GM12865 (cell line): ENCODE results near the gene EIF2S3.
"Not testable (repeated sequence)": the region's sequence is repeated elsewhere in the genome, so short reads cannot be mapped to it uniquely, and the experiment has no call there.

Experiments
- DNase-seq: peaks from one replicate; pipeline ENCODE4 v3.0.0; 2010; ENCODE audit warnings: low read depth
- H3K4me3 ChIP-seq: 2 replicates; pipeline ENCODE4 v1.5.1; 2011; ENCODE audit warnings: mild to moderate bottlenecking, low read depth, low read length, control low read depth
- CTCF ChIP-seq: IDR thresholded peaks from 2 replicates; pipeline ENCODE4 v1.5.1; 2011; ENCODE audit warnings: low read length, control low read depth, low read depth, inconsistent platforms; ENCODE audit not compliant: insufficient read depth; ENCODE audit errors: missing control alignments

The EIF2S3 gene

GRCh38 chrX:24055043-24055356 lies 244 bp downstream of the EIF2S3 start:
- DNase-seq, result no peak
- H3K4me3 ChIP-seq, result no peak overlapping the region
- no peak for TF ChIP-seq CTCF

- no peak for DNase-seq
- H3K4me3 ChIP-seq, result no peak overlapping the region
- no peak for TF ChIP-seq CTCF
Observed at GRCh38 chrX:24063488-24063887, 8.7 kb downstream of the EIF2S3 start.

- no peak for DNase-seq
- TF ChIP-seq CTCF, result no peak
- no peak overlapping the region for H3K4me3 ChIP-seq
Observed at GRCh38 chrX:24069877-24070276, 15.1 kb downstream of the EIF2S3 start.

- no peak overlapping the region for H3K4me3 ChIP-seq
- TF ChIP-seq CTCF, result no peak
- DNase-seq, result no peak
Observed at GRCh38 chrX:24079411-24079810, 24.7 kb downstream of the EIF2S3 start.

GRCh38 chrX:24080245-24080644 lies 25.5 kb downstream of the EIF2S3 start:
- peak; percentile 18 for DNase-seq
- H3K4me3 ChIP-seq, result not testable (repeated sequence)

GRCh38 chrX:24080704-24081103 lies 25.9 kb downstream of the EIF2S3 start:
- H3K4me3 ChIP-seq, result no peak overlapping the region
- peak; percentile 31 for DNase-seq
- TF ChIP-seq CTCF, result no peak

GRCh38 chrX:24081661-24082154 lies 27.0 kb downstream of the EIF2S3 start:
- H3K4me3 ChIP-seq, result no peak overlapping the region
- peak; percentile 35 for TF ChIP-seq CTCF
- peak; percentile 75 for DNase-seq
